NCI-H2107 treated with DMSO at 0.1 percent for 48 hours (cell line): ENCODE measurements around the gene PDSS2.
"Not testable (repeated sequence)": the region's sequence is repeated elsewhere in the genome, so short reads cannot be mapped to it uniquely, and the experiment has no call there.

Source experiments
- DNase-seq: peaks from one replicate; lab custom pipeline; 2025; ENCODE audit not compliant: unreplicated experiment; lab: John Stamatoyannopoulos, UW

The PDSS2 gene

DNA sequence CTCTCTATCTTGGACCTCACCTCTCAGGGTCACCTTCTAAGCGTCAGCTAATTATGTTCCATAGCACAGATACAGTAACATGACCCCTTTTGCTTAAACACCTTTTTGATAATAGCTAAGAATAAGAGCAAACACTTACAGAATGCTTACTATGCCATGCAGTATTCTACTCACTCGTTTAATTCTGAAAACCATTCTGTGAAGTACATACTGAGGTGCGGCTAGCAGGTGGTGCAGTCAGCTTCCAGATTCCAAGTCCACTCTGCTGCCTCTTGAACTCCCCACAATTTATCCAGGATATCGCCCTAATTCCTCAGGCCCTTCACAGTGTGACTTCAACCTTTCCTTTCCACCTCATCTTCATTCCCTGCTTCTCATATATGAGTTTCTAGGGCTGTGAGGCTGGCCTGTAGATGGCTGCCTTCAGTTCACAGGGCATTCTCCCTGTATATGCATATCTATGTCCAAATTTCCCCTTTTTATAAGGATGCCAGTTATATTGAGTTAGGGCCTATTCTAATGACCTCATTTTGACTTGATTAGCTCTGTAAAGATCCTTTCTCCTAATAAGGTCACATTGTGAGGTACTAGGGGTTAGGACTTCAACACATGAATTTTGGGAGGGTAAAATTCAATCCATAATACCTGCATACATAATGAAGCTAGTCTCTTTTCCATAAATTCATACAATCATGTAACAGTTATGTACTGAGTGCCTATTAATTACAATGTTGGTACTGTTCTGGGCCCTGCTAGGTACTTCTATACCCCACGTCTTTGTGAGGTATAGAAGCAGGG lies 130.1 kb downstream of the PDSS2 start:
- DNase-seq: peak; percentile 8

DNA sequence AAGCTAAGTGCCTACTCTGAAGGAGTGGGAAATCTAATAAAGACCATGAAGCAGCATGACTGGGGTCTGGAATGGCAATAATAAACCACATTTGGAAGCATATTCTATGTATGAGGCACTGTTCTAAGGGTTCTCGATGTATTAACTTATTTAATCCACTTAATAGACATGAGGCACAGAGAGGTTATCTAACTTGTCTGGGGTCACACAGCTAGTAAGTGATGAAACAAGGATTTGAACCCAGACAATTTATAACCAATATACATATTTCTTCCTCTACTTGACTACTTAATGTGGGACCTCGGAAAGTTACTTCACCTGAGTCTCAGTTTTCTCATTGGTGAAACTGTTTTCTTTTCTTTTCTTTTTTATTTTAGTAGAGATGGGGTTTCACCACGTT lies 131.3 kb downstream of the PDSS2 start:
- DNase-seq: no peak

DNA sequence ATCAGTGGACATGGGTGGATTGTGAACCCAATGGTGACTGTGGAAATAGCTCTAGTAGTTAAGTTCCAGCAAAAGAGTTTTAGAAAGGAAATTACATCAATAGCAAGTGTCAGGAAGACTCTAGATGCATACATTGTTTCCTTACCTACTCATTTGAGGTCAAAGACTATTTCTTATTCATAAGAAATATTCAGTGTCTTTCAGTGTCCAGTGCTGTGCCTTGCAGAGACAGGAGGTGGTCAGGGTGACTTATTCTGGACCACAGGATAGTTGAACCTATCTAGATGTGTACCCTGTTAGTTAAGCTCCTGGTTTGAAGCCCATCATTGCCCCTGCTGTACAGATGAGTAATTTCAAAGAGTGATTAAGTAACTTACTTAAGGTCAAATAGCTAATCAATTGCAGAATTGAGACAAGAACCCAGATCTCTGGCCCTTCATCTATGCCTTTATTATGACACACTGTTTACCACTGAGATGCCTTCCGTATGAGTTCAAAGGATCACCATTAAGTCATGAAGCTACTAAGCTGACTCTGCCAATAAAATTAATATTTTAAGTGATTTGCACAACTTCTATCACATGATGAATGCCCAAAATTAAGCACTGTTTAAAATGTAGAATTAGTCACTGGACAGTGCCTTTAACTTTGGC lies 136.1 kb downstream of the PDSS2 start:
- no peak for DNase-seq

DNA sequence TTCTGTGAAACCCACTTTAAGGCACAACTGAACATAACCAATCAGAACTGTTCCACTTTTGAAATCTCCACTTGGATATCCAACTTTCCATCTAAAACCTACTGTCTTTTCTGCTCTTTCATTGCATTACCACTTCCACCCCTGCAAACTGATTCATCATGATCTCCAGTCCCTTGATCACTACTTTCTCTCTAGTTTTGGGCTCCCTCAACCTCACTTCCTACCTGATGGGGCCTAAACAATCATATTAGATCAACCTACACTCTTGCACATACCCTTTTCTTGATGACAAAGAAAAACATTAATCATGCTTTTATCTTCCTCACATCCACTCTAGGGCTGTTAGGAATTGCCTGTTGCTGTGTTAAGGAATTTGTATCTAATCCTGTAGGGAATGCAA lies 137.6 kb downstream of the PDSS2 start:
- DNase-seq: no peak

DNA sequence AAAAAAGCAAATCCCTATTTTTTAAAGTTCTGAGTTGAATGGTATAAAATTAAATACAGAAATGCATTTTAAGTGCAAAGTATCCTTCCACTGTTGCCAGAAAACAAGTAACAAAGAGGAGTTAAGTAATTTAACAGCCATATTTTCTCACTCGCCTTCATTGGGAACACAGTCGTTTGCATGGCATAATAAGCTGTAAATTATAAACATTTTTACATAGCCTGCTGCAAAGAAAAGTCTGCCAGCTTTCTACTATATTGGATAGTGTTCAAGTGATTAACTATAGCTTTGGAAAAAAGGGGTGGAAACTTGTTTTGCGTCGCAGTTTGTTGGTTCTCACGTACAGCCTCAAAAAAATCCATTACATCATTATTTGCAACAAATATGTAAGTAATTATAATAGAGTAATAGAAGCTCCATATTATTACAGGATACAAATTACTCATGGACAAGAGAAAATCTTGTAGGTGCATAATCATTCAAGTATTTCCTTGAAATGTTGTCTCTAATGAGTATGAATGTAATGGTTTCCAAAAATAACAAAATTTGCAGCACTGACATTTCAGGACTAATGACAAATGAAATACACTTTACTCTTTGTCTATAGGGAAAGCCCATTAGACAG lies 139.3 kb downstream of the PDSS2 start:
- DNase-seq: no peak

DNA sequence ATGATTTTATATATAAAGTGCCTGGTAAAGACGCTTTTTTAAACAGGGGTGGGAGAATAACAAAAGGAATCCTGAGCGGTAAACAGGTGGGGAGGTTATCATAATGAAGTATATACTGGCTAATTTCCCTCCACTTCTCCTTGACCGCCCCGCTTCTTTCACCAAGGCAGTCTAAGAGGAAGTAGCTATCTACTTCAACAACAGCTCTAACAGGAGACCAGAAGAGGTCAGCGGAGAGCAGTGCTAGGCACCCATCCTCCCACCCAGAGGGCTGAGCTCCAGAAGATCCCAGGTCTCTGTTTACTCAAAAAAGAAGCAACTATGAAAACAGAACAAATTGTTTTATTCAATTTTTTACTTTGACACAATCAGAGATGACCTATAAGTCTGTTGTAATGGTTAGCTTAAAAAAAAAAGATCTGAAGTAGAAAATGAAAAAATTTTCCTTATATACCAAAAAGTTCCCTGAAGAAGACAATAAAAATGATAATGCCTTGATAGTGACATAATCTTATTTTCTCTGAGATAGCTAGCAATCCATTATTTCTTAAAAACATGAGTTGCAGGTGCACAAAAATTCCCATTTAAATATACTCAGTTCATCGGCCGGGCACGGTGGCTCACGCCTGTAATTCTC lies 141.1 kb downstream of the PDSS2 start:
- DNase-seq: peak; percentile 72

DNA sequence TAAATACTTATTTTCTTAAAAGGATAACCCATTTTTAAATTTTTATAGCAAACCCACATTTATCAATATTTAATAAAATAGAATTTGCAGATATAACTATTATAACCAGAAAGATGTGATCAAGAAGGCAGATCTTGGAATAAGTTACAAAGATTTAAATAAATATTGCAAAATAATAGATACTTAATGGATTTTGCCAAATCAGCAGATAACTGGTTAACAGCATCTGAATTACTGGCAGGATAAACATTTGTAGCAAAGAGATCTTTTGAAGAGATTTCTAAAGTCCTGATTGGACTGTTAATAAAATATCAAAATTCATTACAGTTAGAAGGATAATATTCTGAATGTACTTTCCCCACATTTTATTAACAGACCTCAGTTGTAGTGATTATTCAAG lies 144.2 kb downstream of the PDSS2 start:
- no peak for DNase-seq

DNA sequence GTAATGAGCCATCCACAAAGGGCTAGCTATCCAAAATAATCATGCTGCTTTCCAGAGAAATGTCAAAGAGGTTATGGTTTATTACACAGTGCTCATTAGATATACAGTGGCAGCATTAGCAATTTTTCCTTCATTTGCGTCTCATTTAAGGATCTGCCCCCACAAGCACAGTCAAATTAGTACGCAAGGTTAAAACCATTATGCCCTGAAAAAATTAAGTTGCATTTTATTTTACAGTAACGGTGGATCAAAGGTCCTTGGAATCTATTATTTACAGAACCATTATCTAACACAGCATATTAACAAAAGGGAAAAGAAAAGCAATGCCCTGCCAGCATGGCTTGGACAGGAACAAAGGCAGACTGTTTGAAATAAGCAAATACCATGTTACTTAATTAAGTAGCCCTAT lies 144.8 kb downstream of the PDSS2 start:
- DNase-seq: no peak

DNA sequence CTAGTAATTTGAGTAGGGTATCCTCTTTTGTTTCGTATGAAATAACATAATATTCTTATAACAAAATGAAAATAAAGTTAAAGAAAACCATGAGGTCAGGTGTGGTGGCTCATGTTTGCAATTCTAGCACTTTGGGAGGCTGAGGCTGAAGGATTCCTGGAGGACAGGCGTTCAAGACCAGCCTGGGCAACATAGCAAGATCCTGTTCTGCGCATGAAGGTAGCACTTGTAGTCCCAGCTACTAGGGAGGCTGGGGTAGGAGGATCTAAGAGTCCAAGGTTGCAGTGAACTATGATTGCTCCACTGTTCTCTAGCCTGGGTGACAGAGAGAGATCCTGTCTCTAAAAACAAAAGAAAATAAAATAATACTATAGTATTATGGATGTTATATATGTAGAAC lies 145.6 kb downstream of the PDSS2 start:
- DNase-seq: no peak

DNA sequence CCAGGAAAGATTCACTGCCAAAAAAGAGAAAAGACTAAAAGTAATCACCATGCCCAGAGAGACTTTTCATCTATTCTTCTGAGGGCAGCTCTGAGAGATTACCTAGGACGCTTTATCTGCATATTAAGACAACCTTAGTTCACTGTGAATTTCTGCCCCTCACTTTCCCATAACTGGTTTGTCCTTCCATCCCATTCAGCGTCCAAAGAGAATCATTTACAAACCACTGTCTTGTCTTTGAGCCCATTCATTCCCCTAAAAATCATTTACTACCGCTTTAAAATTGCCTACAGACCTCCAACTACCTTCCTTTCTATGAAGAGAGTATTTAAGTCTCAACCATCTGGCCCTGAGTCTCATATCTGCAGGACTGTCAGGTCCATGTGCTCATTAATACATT lies 149.0 kb downstream of the PDSS2 start:
- no peak for DNase-seq

DNA sequence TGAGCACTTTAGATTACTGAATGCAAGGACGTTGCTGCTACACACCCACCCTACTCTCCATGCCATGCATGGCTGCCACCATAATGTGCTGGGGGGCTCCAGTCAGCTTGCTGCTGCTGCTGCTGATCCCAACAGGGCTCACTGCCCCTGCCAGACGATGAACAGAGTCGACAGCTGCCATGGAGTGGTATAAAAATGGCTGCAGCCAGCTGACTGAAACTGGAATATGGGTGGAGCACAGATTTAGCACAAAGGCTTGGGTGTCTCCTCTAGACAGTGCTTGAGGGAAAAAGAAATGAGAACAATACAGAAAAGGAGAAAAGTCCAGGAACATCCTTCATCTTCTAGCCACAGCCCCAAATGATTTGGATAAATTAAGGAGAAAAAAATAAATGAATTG lies 150.7 kb downstream of the PDSS2 start:
- DNase-seq: no peak

DNA sequence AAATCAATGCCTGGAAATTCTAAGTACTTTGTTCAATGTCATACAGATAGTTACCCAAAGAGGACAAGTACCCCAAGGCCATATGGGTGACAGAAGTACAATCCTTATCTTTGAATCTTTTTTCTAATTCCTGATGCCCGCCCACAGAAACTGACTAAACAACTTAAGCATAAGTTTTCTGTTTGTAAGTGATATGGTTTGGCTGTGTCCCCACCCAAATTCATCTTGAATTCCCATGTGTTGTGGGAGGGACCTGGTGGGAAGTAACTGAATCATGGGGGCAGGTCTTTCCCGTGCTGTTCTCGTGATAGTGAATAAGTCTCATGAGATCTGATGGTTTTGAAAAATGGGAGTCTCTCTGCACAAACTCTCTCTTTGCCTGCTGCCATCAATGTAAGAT lies 153.4 kb downstream of the PDSS2 start:
- not testable (repeated sequence) for DNase-seq

DNA sequence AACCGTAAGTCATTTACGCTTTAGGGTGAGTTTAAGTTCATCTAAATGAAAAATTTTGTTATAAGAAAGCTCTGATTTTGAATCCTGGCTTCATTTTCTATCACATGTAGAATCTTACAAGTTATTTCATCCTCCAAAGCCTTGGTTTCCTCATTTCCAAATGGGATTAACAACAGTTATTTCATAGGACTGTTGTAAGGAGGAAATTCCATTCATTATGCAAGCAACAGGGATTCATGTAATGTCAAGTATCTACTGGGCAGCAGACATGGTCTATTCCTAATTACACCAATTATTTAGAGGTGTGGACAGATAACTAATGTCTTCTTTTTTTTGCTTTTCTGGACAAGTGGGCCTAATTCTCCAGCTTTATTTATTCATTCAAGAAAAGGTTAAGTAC lies 154.0 kb downstream of the PDSS2 start:
- DNase-seq: no peak

DNA sequence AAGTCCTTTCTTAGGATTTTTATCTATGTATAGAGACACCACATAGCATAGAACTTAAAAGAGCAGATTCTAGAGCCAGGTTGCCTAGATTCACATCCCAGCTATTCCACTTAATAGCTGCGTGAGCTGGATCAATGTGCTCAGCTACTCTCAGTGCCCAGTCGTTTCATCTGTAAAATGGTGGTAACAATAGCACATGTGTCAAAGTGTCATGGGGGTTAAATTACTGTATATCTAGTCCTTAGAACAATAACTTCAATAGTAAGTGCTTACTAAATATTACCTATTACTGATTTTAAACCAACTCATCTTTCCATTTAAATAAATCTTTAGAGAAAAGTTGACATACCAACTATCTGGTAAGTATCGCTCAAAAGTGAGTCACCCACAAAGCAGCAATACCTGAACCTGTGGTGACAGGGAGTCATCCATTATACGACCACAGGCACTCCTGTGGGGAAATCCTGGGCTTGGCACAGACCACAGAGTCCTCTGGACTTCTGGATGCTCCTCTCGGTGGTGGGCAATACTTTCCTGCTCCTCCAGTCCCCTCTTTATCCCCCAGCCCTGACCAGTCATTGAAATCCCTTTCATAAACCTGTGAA lies 154.8 kb downstream of the PDSS2 start:
- no peak for DNase-seq

DNA sequence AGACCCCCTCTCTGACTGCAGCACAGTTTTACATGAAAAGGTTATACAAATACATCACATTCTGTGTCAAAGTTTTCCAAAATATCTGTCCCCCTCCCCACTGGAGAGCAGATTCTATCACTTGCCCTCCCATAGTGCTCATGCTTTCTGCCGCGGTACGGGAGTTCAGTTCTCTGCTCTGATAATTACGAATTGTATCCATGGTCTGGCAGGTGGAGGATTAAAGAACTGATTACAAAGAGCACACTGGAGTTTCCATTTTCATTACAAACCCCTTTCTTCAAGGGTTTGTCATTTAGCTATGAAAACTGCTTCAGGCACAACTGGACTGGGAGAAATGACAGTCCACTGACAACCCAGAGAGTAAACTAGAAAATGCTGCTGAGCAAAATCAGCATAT lies 166.0 kb downstream of the PDSS2 start:
- DNase-seq: no peak

DNA sequence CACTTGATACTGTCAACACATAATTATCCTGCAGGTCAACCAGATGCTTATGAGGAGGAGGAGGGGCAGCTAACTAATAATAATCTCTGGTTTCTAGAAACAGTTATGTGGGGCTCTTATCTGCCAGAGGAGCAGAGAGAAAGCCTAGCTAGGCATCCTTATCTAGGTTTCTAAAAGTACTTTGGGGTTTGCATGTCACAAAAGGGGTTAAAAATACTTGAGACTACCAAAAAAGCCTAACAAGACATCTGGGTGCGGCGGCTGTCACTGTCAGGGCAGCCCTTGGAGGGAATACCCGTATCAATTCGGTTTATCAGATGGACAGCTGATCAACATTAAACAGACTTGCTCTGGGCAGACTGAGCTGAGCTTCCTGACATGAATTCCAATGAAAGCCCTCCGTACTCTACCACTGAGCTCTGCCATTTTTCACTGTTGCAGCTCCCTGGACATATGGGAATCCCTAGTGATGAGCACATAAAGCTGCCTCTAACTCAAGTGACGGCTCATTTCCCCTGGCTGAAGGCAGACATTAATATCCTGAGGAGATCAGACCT lies 166.6 kb downstream of the PDSS2 start:
- no peak for DNase-seq

DNA sequence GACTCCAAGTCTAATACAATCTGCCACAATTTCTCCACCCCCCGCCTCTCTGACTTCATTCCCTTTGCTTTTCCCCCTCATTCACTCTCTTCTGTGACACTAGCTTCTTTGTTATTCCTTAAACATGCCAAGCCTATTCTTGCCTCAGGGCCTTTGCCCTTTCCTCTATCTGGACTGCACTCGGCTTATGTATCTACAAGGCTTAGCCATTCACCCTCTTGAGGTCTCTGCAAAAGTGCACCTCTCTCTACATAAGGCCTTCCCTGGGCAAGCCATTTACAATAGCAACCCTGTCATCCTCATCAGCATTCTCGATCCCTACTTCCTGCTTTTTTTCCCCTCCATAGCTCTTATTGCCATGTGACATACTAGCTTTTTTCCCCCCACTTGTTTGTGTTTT lies 168.9 kb downstream of the PDSS2 start:
- DNase-seq: no peak

DNA sequence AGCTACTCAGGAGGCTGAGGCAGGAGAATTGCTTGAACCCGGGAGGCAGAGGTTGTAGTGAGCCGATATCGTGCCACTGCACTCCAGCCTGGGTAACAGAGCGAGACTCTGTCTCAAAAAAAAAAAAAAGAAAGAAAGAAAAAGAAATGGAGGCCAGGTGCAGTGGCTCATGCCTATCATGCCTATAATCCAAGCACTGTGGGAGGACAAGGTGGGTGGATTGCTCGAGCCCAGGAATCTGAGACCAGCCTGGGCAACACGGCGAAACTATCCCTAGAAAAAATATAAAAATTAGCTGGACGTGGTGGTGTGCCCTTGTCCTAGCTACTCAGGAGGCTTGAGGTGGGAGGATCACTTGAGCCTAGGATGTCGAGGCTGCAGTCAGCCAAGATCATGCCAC lies 170.1 kb downstream of the PDSS2 start:
- DNase-seq: not testable (repeated sequence)

DNA sequence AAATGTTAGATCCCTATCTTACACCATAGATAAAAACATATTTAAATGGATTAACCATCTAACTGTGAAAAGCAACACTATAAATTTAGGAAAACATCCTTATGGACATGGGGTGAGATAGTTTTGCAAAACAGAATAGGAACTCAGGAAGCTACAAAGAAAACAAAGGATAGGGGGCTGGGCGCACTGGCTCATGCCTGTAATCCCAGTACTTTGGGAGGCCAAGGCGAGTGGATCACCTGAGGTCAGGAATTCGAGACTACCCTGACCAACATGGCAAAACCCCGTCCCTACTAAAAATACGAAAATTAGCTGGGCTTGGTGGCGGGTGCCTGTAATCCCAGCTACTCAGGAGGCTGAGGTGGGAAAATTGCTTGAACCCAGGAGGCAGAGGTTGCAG lies 173.7 kb downstream of the PDSS2 start:
- DNase-seq: not testable (repeated sequence)

DNA sequence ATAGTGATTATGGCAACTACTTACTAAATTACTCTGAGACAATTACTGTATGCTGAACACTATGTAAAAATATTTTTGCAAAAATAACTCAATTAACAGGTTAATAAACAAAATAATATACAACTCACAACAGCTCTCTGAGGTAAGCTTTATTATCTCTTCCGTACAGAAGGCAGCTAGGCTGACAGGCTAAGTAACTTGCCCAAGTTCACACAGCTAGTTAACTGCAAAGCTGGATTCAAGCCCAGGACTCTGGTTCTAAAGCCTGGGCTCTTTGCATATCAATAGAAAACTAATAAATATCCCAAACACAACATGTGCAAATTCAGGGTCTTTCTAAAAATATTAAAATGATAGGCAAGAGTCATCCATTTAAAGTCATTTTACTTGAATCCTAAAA lies 174.6 kb downstream of the PDSS2 start:
- no peak for DNase-seq

DNA sequence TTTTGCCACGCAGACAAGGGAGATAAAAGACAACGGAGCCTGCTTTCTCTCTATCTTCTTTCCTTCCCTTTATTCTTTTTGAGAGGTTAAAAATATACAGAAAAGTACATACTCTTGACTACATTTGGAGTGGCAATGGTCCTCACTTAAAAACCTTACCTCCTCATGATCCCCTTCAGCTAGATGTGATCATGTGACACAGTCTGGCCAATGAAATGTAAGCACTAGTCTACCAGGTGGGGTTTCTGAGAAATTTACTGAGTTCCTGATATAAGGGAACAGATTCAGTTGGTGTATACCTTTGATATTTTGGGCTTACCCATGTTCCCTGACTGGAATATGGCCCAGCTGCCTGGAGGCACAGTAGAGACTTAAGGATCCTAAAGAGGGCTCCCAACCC lies 178.6 kb downstream of the PDSS2 start:
- no peak for DNase-seq
